Mesendoderm (in vitro differentiated cells): ENCODE data around the gene HOXD3.

ENCODE experiments used
- DNase-seq: peaks from one replicate; pipeline ENCODE4 v3.0.0; 2013
- H2AK5ac ChIP-seq: 2 replicates; pipeline ENCODE4 v1.6.1; 2013; ENCODE audit warnings: low read length, inconsistent platforms
- H2BK120ac ChIP-seq: 2 replicates; pipeline ENCODE4 v1.6.1; 2013; ENCODE audit warnings: low read depth, mild to moderate bottlenecking, low read length, moderate library complexity, mixed read lengths
- H2BK15ac ChIP-seq: replicated peaks from 2 replicates; pipeline ENCODE4 v1.6.1; 2013; ENCODE audit warnings: low read depth, mild to moderate bottlenecking, moderate library complexity
- H2BK5ac ChIP-seq: 2 replicates; pipeline ENCODE4 v1.6.1; 2013; ENCODE audit warnings: low read length, inconsistent platforms
- H3K18ac ChIP-seq: 2 replicates; pipeline ENCODE4 v1.6.1; 2013; ENCODE audit warnings: mild to moderate bottlenecking, low read length, mixed read lengths
- H3K23ac ChIP-seq: one replicate; pipeline ENCODE4 v1.6.1; 2013; ENCODE audit warnings: low read length
- H3K27ac ChIP-seq: 2 replicates; pipeline ENCODE4 v1.5.1; 2013; ENCODE audit warnings: low read depth, mild to moderate bottlenecking, inconsistent platforms, low read length, moderate library complexity
- H3K27me3 ChIP-seq: 2 replicates; pipeline ENCODE4 v1.6.1; 2013; ENCODE audit warnings: low read length, control low read depth, mild to moderate bottlenecking, inconsistent platforms; ENCODE audit not compliant: insufficient read depth, poor library complexity
- H3K36me3 ChIP-seq: 2 replicates; pipeline ENCODE4 v1.6.1; 2013; ENCODE audit warnings: low read length, inconsistent platforms; ENCODE audit not compliant: control insufficient read depth, insufficient read depth
- H3K4ac ChIP-seq: one replicate; pipeline ENCODE4 v1.6.1; 2013; ENCODE audit warnings: low read depth, mild to moderate bottlenecking, low read length, moderate library complexity
- H3K4me1 ChIP-seq: 2 replicates; pipeline ENCODE4 v1.6.1; 2013; ENCODE audit warnings: low read depth, low read length, inconsistent platforms; ENCODE audit not compliant: control insufficient read depth
- H3K4me2 ChIP-seq: 2 replicates; pipeline ENCODE4 v1.6.1; 2013; ENCODE audit warnings: low read length
- H3K4me3 ChIP-seq: 2 replicates; pipeline ENCODE4 v1.5.1; 2013; ENCODE audit warnings: mild to moderate bottlenecking, low read length
- H3K56ac ChIP-seq: one replicate; pipeline ENCODE4 v1.6.1; 2013; ENCODE audit warnings: low read length
- H3K79me1 ChIP-seq: 2 replicates; pipeline ENCODE4 v1.6.1; 2013; ENCODE audit warnings: low read length, inconsistent platforms
- H3K79me2 ChIP-seq: 2 replicates; pipeline ENCODE4 v1.6.1; 2013; ENCODE audit warnings: mild to moderate bottlenecking, low read length; ENCODE audit not compliant: control insufficient read depth, insufficient read depth
- H3K9ac ChIP-seq: 2 replicates; pipeline ENCODE4 v1.6.1; 2013; ENCODE audit warnings: low read length, inconsistent platforms
- H4K5ac ChIP-seq: one replicate; pipeline ENCODE4 v1.6.1; 2013; ENCODE audit warnings: low read length
- H4K8ac ChIP-seq: one replicate; pipeline ENCODE4 v1.6.1; 2013; ENCODE audit warnings: low read depth, mild to moderate bottlenecking, control low read depth, low read length, moderate library complexity
- WGBS: extraction: QIAGEN DNeasy Blood & Tissue Kit; methylation state at CpG from one replicate; pipeline ENCODE4 v1.1.7; 2013; ENCODE audit warnings: low lambda C conversion rate, missing lambda C conversion rate; ENCODE audit not compliant: insufficient coverage; ENCODE audit errors: extremely low coverage; 5-methylcytosine and 5-hydroxymethylcytosine counted together

HOXD3 gene

DNA sequence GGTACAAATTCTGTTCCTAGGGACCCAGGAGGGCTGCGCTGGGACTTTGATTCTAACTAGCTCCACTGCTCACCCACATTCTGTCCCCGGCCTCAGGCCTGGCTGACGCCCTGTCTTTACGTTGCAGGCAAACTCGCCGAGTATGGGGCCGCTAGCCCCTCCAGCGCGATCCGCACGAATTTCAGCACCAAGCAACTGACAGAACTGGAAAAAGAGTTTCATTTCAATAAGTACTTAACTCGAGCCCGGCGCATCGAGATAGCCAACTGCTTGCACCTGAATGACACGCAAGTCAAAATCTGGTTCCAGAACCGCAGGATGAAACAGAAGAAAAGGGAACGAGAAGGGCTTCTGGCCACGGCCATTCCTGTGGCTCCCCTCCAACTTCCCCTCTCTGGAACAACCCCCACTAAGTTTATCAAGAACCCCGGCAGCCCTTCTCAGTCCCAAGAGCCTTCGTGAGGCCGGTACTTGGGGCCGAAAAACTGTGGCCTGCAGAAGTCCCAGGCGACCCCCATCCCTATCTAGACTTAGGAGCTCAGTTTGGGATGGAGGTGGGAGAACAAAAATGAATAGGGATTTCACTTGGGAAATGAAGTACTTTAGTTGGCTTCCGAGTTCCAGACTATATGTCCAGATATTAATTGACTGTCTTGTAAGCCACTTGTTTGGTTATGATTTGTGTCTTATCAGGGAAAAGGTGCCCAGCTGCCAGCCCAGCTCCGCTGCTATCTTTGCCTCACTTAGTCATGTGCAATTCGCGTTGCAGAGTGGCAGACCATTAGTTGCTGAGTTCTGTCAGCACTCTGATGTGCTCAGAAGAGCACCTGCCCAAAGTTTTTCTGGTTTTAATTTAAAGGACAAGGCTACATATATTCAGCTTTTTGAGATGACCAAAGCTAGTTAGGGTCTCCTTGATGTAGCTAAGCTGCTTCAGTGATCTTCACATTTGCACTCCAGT is 32.9 kb downstream of the HOXD3 start:
- H2BK120ac ChIP-seq, result no peak overlapping the region
- H4K5ac ChIP-seq, result no peak overlapping the region
- peak overlapping the region; percentile 37 for H3K4me2 ChIP-seq
- no peaks in the 10 kb centered on the region for H3K79me2 ChIP-seq
- no CpG with 5 or more reads among the region's 28 CpGs for WGBS
- no peaks in the 10 kb centered on the region for H3K36me3 ChIP-seq
- H4K8ac ChIP-seq, result no peak overlapping the region
- no peak overlapping the region for H3K4me3 ChIP-seq
- peaks cover 9% of the 10 kb centered on the region for H3K4me1 ChIP-seq
- H2BK15ac ChIP-seq, result no peak overlapping the region
- no peaks in the 10 kb centered on the region for H3K79me1 ChIP-seq
- no peak overlapping the region for H2AK5ac ChIP-seq
- H3K9ac ChIP-seq, result no peak overlapping the region
- H3K27me3 ChIP-seq, result peaks cover 28% of the 10 kb centered on the region
- H2BK5ac ChIP-seq, result no peak overlapping the region
- H3K56ac ChIP-seq, result no peak overlapping the region
- peak overlapping the region; percentile 18 for H3K23ac ChIP-seq
- no peak overlapping the region for H3K18ac ChIP-seq
- no peak for DNase-seq
- H3K27ac ChIP-seq, result no peak overlapping the region
- no peak overlapping the region for H3K4ac ChIP-seq

DNA sequence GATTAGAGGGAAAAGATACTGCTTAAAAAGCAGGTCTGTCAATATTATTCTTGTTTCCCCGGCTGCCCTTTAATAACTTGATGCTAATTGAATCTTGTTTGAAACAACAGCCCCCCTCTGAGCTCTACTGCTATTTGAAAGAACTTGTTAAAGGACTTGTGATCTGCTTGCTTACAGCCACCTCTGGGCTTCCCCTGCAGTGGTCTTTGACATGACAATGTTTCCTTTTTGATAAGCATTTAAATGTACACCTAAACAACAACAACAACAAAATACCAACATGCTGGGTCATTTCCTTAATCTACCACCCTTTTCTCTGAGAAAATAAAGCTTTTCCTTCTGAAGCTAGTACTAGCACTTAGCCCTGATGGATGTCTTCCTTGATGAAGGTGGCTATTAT is 35.2 kb downstream of the HOXD3 start:
- DNase-seq, result peak; percentile 46
- H3K4me3 ChIP-seq, result no peak overlapping the region
- no peak overlapping the region for H3K56ac ChIP-seq
- H3K79me2 ChIP-seq, result no peaks in the 10 kb centered on the region
- no peak overlapping the region for H4K8ac ChIP-seq
- peaks cover 7% of the 10 kb centered on the region for H3K4me1 ChIP-seq
- H3K4ac ChIP-seq, result no peak overlapping the region
- no peak overlapping the region for H3K23ac ChIP-seq
- no peak overlapping the region for H3K9ac ChIP-seq
- H3K4me2 ChIP-seq, result no peak overlapping the region
- H2BK15ac ChIP-seq, result no peak overlapping the region
- no CpG with 5 or more reads among the region's 1 CpG for WGBS
- H2AK5ac ChIP-seq, result no peak overlapping the region
- H4K5ac ChIP-seq, result no peak overlapping the region
- H3K27ac ChIP-seq, result no peak overlapping the region
- no peak overlapping the region for H2BK120ac ChIP-seq
- no peaks in the 10 kb centered on the region for H3K79me1 ChIP-seq
- no peaks in the 10 kb centered on the region for H3K36me3 ChIP-seq
- no peak overlapping the region for H3K18ac ChIP-seq
- no peak overlapping the region for H2BK5ac ChIP-seq
- peaks cover 26% of the 10 kb centered on the region for H3K27me3 ChIP-seq

DNA sequence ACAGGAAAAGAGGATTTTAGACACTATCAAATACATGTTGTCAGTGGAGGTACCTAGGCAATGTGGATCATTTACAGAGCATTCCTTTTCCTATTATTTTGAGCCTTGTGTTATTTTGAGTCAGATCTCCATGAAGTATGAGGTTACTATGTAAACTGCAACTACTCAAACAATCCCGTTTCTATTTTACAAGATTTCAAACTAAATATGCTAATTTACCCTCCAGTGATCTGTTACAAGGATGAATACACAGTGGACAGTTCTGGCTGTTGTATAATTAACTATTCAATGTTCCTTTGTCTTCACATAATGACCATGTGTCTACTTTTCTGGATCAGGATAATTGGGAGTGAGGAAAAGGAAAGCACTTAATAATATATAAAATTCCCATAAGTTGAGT is 35.9 kb downstream of the HOXD3 start:
- Histone ChIP-seq H3K36me3 (no peaks in the 10 kb centered on the region), H4K8ac (no peak overlapping the region), H4K5ac (no peak overlapping the region), H3K23ac (no peak overlapping the region), H3K27ac (no peak overlapping the region), H3K4me2 (no peak overlapping the region), H3K9ac (no peak overlapping the region), H2BK120ac (no peak overlapping the region), H2BK5ac (no peak overlapping the region), H3K4ac (no peak overlapping the region), H3K27me3 (peaks cover 19% of the 10 kb centered on the region), H2BK15ac (no peak overlapping the region), H3K18ac (no peak overlapping the region), H3K4me1 (peaks cover 2% of the 10 kb centered on the region), H3K79me1 (no peaks in the 10 kb centered on the region), H3K56ac (no peak overlapping the region), H3K4me3 (no peak overlapping the region), H3K79me2 (no peaks in the 10 kb centered on the region), H2AK5ac (no peak overlapping the region)
- DNase-seq, result no peak
- no CpG with 5 or more reads among the region's 1 CpG for WGBS

DNA sequence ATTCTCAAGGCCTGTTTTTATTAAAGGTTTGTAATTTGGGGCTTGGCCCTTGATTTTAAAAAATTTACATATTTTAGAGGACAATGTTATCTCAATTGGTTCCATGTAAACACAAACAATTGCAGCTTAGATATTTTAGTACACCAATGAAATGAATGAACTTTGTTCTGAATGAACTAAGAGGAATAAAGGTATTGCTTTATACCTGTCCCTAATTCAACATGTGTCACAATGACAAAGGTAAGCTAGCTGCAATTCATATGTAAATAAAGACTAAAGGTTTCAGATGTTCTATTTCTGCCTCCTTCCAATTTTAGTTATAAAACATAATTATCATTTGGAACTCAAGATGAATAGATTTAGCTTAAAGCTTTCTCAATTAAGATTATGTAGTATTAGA is 42.8 kb downstream of the HOXD3 start:
- Histone ChIP-seq H3K23ac (no peak overlapping the region), H4K5ac (no peak overlapping the region), H2BK5ac (no peak overlapping the region), H3K36me3 (no peaks in the 10 kb centered on the region), H4K8ac (no peak overlapping the region), H3K4me3 (no peak overlapping the region), H3K4me1 (no peaks in the 10 kb centered on the region), H3K9ac (no peak overlapping the region), H2BK15ac (no peak overlapping the region), H3K27me3 (no peaks in the 10 kb centered on the region), H3K79me1 (no peaks in the 10 kb centered on the region), H3K79me2 (no peaks in the 10 kb centered on the region), H3K27ac (no peak overlapping the region), H3K56ac (no peak overlapping the region), H2AK5ac (no peak overlapping the region), H3K4me2 (no peak overlapping the region), H3K4ac (no peak overlapping the region), H2BK120ac (no peak overlapping the region), H3K18ac (no peak overlapping the region)
- no peak for DNase-seq

DNA sequence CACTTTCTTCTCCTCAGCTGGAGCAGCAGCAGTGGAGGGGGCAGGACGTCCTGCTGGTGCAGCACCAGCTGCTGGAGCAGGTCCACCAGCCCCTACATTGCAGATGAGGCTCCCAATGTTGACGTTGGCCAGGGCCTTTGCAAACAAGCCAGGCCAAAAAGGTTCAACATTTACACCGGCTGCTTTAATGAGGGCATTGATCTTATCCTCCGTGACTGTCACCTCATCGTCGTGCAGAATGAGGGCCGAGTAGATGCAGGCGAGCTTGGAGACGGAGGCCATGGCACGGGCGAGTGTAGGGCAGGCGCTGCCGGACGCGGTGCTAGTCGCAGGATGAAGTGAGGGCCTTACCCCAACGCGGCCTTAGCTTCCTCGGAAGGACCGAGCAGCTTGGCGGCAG is 43.9 kb downstream of the HOXD3 start:
- Histone ChIP-seq H3K4me1 (no peaks in the 10 kb centered on the region), H3K27me3 (no peaks in the 10 kb centered on the region)
- no peak for DNase-seq

DNA sequence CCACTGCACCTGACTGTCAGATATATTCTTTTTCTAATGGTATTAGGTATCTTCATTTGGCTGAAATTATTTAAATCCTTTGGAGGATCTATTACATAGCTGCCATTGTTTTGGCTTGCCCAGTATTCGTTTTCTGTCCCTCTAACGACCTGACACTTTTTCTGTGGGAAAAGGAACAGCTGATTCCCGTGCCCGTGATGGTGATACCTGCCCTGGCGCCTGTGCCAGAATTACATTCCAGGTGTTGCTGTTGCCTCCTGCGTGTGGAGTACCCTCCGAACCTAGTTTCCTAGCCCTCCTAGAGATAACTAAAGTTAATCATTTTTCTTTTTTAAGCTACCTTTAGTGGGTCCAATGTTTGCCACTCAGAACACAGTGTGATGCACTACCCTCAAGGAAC is 45.4 kb downstream of the HOXD3 start:
- H3K4me2 ChIP-seq, result no peak overlapping the region
- H3K4ac ChIP-seq, result no peak overlapping the region
- no peaks in the 10 kb centered on the region for H3K79me2 ChIP-seq
- no peak overlapping the region for H3K18ac ChIP-seq
- no peak overlapping the region for H3K27ac ChIP-seq
- WGBS, result no CpG with 5 or more reads among the region's 7 CpGs
- H3K56ac ChIP-seq, result no peak overlapping the region
- DNase-seq, result no peak
- no peak overlapping the region for H2BK5ac ChIP-seq
- H3K4me3 ChIP-seq, result no peak overlapping the region
- no peak overlapping the region for H4K8ac ChIP-seq
- no peak overlapping the region for H2BK120ac ChIP-seq
- H3K36me3 ChIP-seq, result no peaks in the 10 kb centered on the region
- H3K79me1 ChIP-seq, result no peaks in the 10 kb centered on the region
- H3K27me3 ChIP-seq, result no peaks in the 10 kb centered on the region
- H4K5ac ChIP-seq, result no peak overlapping the region
- no peak overlapping the region for H2BK15ac ChIP-seq
- no peak overlapping the region for H3K9ac ChIP-seq
- no peaks in the 10 kb centered on the region for H3K4me1 ChIP-seq
- no peak overlapping the region for H2AK5ac ChIP-seq
- H3K23ac ChIP-seq, result no peak overlapping the region

More for the DNA sequence above, 43.9 kb downstream of the HOXD3 start:
- H3K79me1 ChIP-seq, result no peaks in the 10 kb centered on the region
- H3K56ac ChIP-seq, result no peak overlapping the region
- no peak overlapping the region for H2BK120ac ChIP-seq
- H4K5ac ChIP-seq, result no peak overlapping the region
- no peak overlapping the region for H2BK5ac ChIP-seq
- no peak overlapping the region for H4K8ac ChIP-seq
- no peak overlapping the region for H2BK15ac ChIP-seq
- H3K27ac ChIP-seq, result no peak overlapping the region
- no peak overlapping the region for H2AK5ac ChIP-seq
- no peaks in the 10 kb centered on the region for H3K79me2 ChIP-seq
- no peak overlapping the region for H3K4ac ChIP-seq
- H3K4me2 ChIP-seq, result no peak overlapping the region
- no peak overlapping the region for H3K4me3 ChIP-seq
- H3K23ac ChIP-seq, result no peak overlapping the region
- H3K9ac ChIP-seq, result no peak overlapping the region
- H3K36me3 ChIP-seq, result no peaks in the 10 kb centered on the region
- H3K18ac ChIP-seq, result no peak overlapping the region
- no CpG with 5 or more reads among the region's 21 CpGs for WGBS
